Measurements from ENCODE around the gene P2RY6.
"Not testable (repeated sequence)": the region's sequence is repeated elsewhere in the genome, so short reads cannot be mapped to it uniquely, and the experiment has no call there.

Gene P2RY6

GRCh38 chr11:73227571-73228211, 44.4 kb upstream of the P2RY6 start:
- in situ Hi-C loops (cut with HindIII; ENCODE audit: low pct_ligation_motif_present, low sequenced_read_pairs): no loop called here
- TF ChIP-seq, protein P1, sequence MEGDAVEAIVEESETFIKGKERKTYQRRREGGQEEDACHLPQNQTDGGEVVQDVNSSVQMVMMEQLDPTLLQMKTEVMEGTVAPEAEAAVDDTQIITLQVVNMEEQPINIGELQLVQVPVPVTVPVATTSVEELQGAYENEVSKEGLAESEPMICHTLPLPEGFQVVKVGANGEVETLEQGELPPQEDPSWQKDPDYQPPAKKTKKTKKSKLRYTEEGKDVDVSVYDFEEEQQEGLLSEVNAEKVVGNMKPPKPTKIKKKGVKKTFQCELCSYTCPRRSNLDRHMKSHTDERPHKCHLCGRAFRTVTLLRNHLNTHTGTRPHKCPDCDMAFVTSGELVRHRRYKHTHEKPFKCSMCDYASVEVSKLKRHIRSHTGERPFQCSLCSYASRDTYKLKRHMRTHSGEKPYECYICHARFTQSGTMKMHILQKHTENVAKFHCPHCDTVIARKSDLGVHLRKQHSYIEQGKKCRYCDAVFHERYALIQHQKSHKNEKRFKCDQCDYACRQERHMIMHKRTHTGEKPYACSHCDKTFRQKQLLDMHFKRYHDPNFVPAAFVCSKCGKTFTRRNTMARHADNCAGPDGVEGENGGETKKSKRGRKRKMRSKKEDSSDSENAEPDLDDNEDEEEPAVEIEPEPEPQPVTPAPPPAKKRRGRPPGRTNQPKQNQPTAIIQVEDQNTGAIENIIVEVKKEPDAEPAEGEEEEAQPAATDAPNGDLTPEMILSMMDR (IDR thresholded peaks at IDR 0.05; ENCODE audit: low read depth, low read length, missing control alignments): no peak
- H3K27ac ChIP-seq: no peak overlapping the region

DNA sequence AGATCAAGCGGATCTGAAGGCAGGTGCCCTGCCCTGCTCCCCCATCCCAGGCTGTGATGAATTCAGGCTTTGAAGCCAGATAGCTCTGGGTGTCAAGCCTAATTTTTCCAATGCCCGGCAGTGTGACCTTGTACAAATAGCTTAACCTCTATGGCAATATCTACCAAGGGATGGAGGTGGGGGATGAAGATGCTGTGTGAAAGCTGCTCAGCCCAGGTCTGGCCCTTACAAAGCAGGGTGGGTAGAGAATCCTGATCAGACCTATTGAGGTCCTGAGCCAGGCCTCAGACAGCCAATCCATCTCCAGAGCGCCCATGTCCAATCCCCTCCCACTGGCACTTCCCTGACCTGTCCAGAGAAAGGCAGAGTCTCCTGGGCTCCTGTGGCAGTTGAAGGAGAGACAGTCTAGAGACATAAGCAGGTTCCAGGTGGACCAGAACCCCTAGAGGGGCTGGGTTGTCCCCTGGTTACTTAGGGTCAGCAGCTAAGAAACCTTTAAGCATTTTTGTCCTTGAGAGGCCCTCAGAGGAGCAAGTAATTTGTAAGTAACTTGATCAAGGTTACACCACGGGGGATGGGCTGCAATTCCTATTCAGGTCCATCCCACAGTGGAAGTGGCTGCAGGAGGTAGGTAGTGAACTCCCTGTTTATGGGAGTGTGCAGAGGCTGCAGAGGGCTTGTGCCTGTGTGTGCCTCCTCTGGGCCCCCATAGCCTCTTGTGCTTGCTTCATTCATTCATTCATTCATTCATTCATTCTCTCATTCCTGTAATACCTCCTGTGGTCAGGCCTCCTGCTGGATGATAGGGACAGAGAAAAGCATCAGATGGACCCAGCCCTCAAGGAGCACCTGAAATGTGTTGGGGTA, 43.6 kb upstream of the P2RY6 start:
- in situ Hi-C loops (cut with HindIII; ENCODE audit: low pct_ligation_motif_present, low sequenced_read_pairs): no loop called here

More at GRCh38 chr11:73227571-73228211, 44.4 kb upstream of the P2RY6 start:
- Histone ChIP-seq H3K4me3 (ENCODE audit: low read depth, low read length) (no peak overlapping the region), H3K36me3 (replicated peaks) (no peaks in the 10 kb centered on the region), H3K27me3 (replicated peaks) (no peaks in the 10 kb centered on the region)
- DNase-seq: no peak

GRCh38 chr11:73229321-73229895, 42.7 kb upstream of the P2RY6 start:
- H3K36me3 ChIP-seq (replicated peaks): no peaks in the 10 kb centered on the region
- TF ChIP-seq, protein P1 (IDR thresholded peaks at IDR 0.05; ENCODE audit: low read depth, low read length, missing control alignments): no peak
- H3K27me3 ChIP-seq (replicated peaks): no peaks in the 10 kb centered on the region
- no peak overlapping the region for H3K4me3 ChIP-seq (ENCODE audit: low read depth, low read length)
- H3K27ac ChIP-seq: no peak overlapping the region
- in situ Hi-C loops (cut with HindIII; ENCODE audit: low pct_ligation_motif_present, low sequenced_read_pairs): no loop called here
- DNase-seq: no peak

More for the DNA sequence above, 43.6 kb upstream of the P2RY6 start:
- Histone ChIP-seq H3K36me3 (replicated peaks) (no peaks in the 10 kb centered on the region), H3K27me3 (replicated peaks) (no peaks in the 10 kb centered on the region), H3K4me3 (ENCODE audit: low read depth, low read length) (no peak overlapping the region), H3K27ac (no peak overlapping the region)
- TF ChIP-seq, protein P1 (IDR thresholded peaks at IDR 0.05; ENCODE audit: low read depth, low read length, missing control alignments): no peak
- no peak for DNase-seq

- in situ Hi-C loops (cut with HindIII; ENCODE audit: low pct_ligation_motif_present, low sequenced_read_pairs): no loop called here
- TF ChIP-seq, protein P1 (IDR thresholded peaks at IDR 0.05; ENCODE audit: low read depth, low read length, missing control alignments): no peak
- DNase-seq: no peak
- Histone ChIP-seq H3K4me3 (ENCODE audit: low read depth, low read length) (no peak overlapping the region), H3K27me3 (replicated peaks) (no peaks in the 10 kb centered on the region), H3K27ac (no peak overlapping the region), H3K36me3 (replicated peaks) (no peaks in the 10 kb centered on the region)
These were observed 42.0 kb upstream of the P2RY6 start for GRCh38 chr11:73229896-73230875.

DNA sequence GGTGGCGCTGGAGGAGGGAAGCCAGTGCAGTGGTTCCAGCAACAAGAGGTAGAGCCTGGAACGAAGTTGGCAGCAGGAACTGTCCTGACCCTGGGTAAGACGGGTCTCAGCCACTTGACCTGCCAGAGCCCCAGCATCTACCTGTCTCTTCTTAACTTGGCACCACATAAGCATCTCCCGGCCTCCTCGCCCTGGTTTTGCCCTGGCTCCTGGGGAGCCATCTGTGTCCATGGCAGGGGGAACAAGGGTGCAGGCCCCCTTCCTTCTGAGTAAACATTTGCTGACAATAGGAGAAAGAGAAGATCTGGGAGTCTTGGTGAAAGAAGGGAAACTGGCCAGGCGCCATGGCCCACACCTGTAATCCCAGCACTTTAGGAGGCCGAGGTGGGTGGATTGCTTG, 41.2 kb upstream of the P2RY6 start:
- no peak overlapping the region for H3K27ac ChIP-seq
- DNase-seq: no peak
- no peak overlapping the region for H3K4me3 ChIP-seq (ENCODE audit: low read depth, low read length)
- TF ChIP-seq, protein P1 (IDR thresholded peaks at IDR 0.05; ENCODE audit: low read depth, low read length, missing control alignments): no peak
- no peaks in the 10 kb centered on the region for H3K36me3 ChIP-seq (replicated peaks)
- in situ Hi-C loops (cut with HindIII; ENCODE audit: low pct_ligation_motif_present, low sequenced_read_pairs): no loop called here
- H3K27me3 ChIP-seq (replicated peaks): no peaks in the 10 kb centered on the region

GRCh38 chr11:73232487-73232886, 39.7 kb upstream of the P2RY6 start:
- DNase-seq; H3K27ac ChIP-seq; in situ Hi-C loops (cut with HindIII; ENCODE audit: low pct_ligation_motif_present, low sequenced_read_pairs); H3K4me3 ChIP-seq (ENCODE audit: low read depth, low read length); H3K27me3 ChIP-seq (replicated peaks); H3K36me3 ChIP-seq (replicated peaks): not testable (repeated sequence)
